Brain microvascular endothelial cell (primary cell): ENCODE measurements around the gene DDX1.

Experiments used
- DNase-seq: peaks from one replicate; pipeline ENCODE4 v3.0.0-alpha.2; 2020
- H3K27ac ChIP-seq: fragments of 250-450 bp; sonication (Bioruptor Pico); 2 replicates; pipeline ENCODE4 v1.5.1; 2020; ENCODE audit warnings: mild to moderate bottlenecking, moderate library complexity
- H3K27me3 ChIP-seq: fragments of 250-450 bp; sonication (Bioruptor Pico); replicated peaks from 2 replicates; pipeline ENCODE4 v1.5.1; 2020; ENCODE audit warnings: mild to moderate bottlenecking
- H3K36me3 ChIP-seq: fragments of 250-450 bp; sonication (Bioruptor Pico); replicated peaks from 2 replicates; pipeline ENCODE4 v1.5.1; 2020; ENCODE audit warnings: mild to moderate bottlenecking
- H3K4me3 ChIP-seq: 2 replicates; pipeline ENCODE4 v1.5.1; 2011; ENCODE audit warnings: low read depth, mild to moderate bottlenecking, control low read depth, low read length, moderate library complexity
- CTCF ChIP-seq: IDR thresholded peaks from 2 replicates; pipeline ENCODE4 v1.5.1; 2011; ENCODE audit warnings: low read depth, mild to moderate bottlenecking, moderate library complexity, low read length, control low read depth, inconsistent platforms; ENCODE audit errors: missing control alignments
- in situ Hi-C: cut with HindIII; loops from 2 replicates; pipeline ENCODE4 v1.10.0; 2017; ENCODE audit warnings: low sequenced_read_pairs, low pct_ligation_motif_present

Gene DDX1

GRCh38 chr2:15603044-15603765 lies 11.5 kb downstream of the DDX1 start:
- no peak overlapping the region for H3K4me3 ChIP-seq
- no peak for DNase-seq
- peaks cover 93% of the 10 kb centered on the region for H3K36me3 ChIP-seq
- no peak overlapping the region for H3K27ac ChIP-seq
- in situ Hi-C loops: no loop called here
- TF ChIP-seq CTCF: no peak
- no peaks in the 10 kb centered on the region for H3K27me3 ChIP-seq

- peaks cover 92% of the 10 kb centered on the region for H3K36me3 ChIP-seq
- H3K27ac ChIP-seq: no peak overlapping the region
- in situ Hi-C loops: no loop called here
- TF ChIP-seq CTCF: no peak
- no peak overlapping the region for H3K4me3 ChIP-seq
- no peaks in the 10 kb centered on the region for H3K27me3 ChIP-seq
- no peak for DNase-seq
Measured at GRCh38 chr2:15603948-15604347, 12.3 kb downstream of the DDX1 start.

GRCh38 chr2:15605721-15606120 lies 14.1 kb downstream of the DDX1 start:
- in situ Hi-C loops: no loop called here
- Histone ChIP-seq H3K4me3 (no peak overlapping the region), H3K36me3 (peaks cover 81% of the 10 kb centered on the region), H3K27me3 (no peaks in the 10 kb centered on the region), H3K27ac (no peak overlapping the region)
- TF ChIP-seq CTCF: no peak
- no peak for DNase-seq

GRCh38 chr2:15606481-15607441 lies 15.1 kb downstream of the DDX1 start:
- peaks cover 71% of the 10 kb centered on the region for H3K36me3 ChIP-seq
- in situ Hi-C loops: no loop called here

DNA sequence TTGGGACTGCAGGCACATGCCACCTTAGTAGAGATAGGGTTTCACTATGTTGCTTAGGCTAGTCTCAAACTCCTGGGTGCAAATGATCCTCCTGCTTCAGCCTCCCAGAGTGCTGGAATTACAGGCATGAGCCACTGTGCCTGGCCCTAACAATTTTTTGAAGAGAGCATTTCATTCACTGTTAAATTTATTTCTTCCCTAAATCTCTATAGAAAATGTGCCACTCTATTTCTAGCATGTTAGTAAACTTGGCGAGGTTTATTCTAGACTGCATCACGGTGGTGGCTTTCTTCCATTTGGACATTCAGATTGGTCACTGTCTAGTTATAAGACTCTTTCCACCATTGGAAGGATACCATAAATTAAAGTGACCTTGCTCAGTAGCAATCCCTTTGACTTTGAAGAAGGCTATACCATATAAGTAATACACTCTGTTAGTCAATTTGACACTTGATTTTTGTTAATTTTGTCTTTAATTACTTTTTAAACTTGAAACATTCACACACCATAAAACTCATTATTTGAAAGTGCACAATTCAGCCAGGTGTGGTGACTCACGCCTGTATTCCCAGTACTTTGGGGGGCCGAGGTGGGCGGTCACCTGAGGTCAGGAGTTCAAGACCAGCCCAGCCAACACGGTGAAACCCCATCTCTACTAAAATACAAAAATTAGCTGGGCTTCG lies 16.2 kb downstream of the DDX1 start:
- no peak for TF ChIP-seq CTCF
- Histone ChIP-seq H3K36me3 (peaks cover 60% of the 10 kb centered on the region), H3K27me3 (no peaks in the 10 kb centered on the region), H3K27ac (no peak overlapping the region), H3K4me3 (no peak overlapping the region)
- in situ Hi-C loops: no loop called here
- DNase-seq: no peak

More at GRCh38 chr2:15606481-15607441, 15.1 kb downstream of the DDX1 start:
- Histone ChIP-seq H3K4me3 (no peak overlapping the region), H3K27ac (no peak overlapping the region), H3K27me3 (no peaks in the 10 kb centered on the region)
- no peak for DNase-seq
- TF ChIP-seq CTCF: no peak
